ENCODE data around the gene IGFALS. TPM values are rescaled to one million over a fixed set of nuclear protein-coding genes. Genes with fewer than 3 reads are reported as not detected.

Gene IGFALS
- total RNA-seq, 2 experiments from 2014 or later: not detected

- no peaks in the 10 kb centered on the region for H3K27me3 Mint-ChIP-seq
Measured at GRCh38 chr16:1788095-1788707, 5.3 kb downstream of the IGFALS start.

DNA sequence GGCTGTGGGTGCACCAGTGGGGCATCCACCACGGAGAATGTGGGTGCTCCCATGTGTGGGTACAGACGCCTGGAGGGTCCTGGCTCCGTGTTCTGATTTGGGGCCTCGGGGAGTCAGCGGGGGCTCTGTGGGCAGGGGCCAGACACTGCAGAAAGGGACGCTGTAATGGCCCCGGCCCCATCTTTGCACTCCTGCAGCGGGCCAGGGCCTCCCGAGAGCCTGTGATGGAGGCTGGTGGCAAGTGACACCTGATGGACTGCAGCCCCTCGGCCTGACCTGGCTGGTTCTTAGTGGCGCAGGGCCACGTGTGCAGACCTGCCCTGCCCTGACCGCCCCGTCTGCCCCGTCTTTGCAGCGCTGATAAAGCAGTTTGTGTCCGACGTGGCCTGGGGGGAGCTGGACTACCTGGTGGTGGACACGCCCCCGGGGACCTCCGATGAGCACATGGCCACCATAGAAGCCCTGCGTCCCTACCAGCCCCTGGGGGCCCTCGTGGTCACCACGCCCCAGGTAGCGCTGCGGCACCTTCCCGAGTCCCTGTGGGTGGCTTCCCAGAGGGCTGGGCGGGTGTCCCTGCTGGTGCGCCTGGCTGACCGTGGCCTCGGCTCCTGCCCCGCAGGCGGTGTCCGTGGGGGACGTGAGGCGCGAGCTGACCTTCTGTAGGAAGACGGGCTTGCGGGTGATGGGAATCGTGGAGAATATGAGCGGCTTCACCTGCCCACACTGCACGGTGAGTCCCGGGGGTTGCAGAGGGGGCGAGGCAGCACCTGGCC lies 6.0 kb downstream of the IGFALS start:
- Mint-ChIP-seq H3K4me3 (no peak overlapping the region), H3K4me1 (peaks cover 7% of the 10 kb centered on the region), H3K27me3 (no peaks in the 10 kb centered on the region), H3K9me3 (no peaks in the 10 kb centered on the region), H3K27ac (no peak overlapping the region), H3K36me3 (peaks cover 10% of the 10 kb centered on the region)
- no peak for DNase-seq

More at GRCh38 chr16:1788095-1788707, 5.3 kb downstream of the IGFALS start:
- DNase-seq: no peak
- peaks cover 7% of the 10 kb centered on the region for H3K4me1 Mint-ChIP-seq
- H3K27ac Mint-ChIP-seq: no peak overlapping the region
- no peak overlapping the region for H3K4me3 Mint-ChIP-seq
- peaks cover 10% of the 10 kb centered on the region for H3K36me3 Mint-ChIP-seq
- H3K9me3 Mint-ChIP-seq: no peaks in the 10 kb centered on the region

DNA sequence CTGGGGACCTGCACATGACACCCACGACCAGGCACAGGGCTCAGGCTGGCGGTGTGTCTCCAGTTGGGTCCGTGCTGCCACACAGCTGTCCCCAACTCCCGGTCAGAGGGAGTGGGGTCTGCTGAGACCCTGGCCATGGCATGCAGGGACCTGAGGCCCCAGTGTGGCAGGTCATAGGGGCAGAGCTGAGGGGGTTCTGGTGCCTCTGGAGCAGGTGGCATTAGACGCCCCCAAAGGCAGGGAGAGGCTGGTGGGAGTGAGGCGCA lies 6.5 kb downstream of the IGFALS start:
- Mint-ChIP-seq H3K27me3 (no peaks in the 10 kb centered on the region), H3K4me3 (no peak overlapping the region), H3K9me3 (no peaks in the 10 kb centered on the region), H3K36me3 (peaks cover 10% of the 10 kb centered on the region), H3K27ac (no peak overlapping the region), H3K4me1 (peaks cover 7% of the 10 kb centered on the region)
- no peak for DNase-seq

- H3K4me3 Mint-ChIP-seq: peak overlapping the region; percentile 32
- H3K36me3 Mint-ChIP-seq: peaks cover 10% of the 10 kb centered on the region
- H3K4me1 Mint-ChIP-seq: peaks cover 10% of the 10 kb centered on the region
- no peaks in the 10 kb centered on the region for H3K9me3 Mint-ChIP-seq
- no peak for DNase-seq
- H3K27ac Mint-ChIP-seq: no peak overlapping the region
- no peaks in the 10 kb centered on the region for H3K27me3 Mint-ChIP-seq
Measured at GRCh38 chr16:1786242-1787055, 7.1 kb downstream of the IGFALS start.

GRCh38 chr16:1785846-1786170 lies 7.7 kb downstream of the IGFALS start:
- no peaks in the 10 kb centered on the region for H3K27me3 Mint-ChIP-seq
- peaks cover 10% of the 10 kb centered on the region for H3K36me3 Mint-ChIP-seq
- no peak overlapping the region for H3K27ac Mint-ChIP-seq
- no peak overlapping the region for H3K4me3 Mint-ChIP-seq
- no peak for DNase-seq
- H3K4me1 Mint-ChIP-seq: peaks cover 12% of the 10 kb centered on the region
- no peaks in the 10 kb centered on the region for H3K9me3 Mint-ChIP-seq

- no peak for DNase-seq
- Mint-ChIP-seq H3K27me3 (no peaks in the 10 kb centered on the region), H3K27ac (no peak overlapping the region), H3K4me1 (peaks cover 12% of the 10 kb centered on the region), H3K36me3 (peaks cover 10% of the 10 kb centered on the region), H3K9me3 (no peaks in the 10 kb centered on the region), H3K4me3 (no peak overlapping the region)
Measured at GRCh38 chr16:1784977-1785845, 8.3 kb downstream of the IGFALS start.

DNA sequence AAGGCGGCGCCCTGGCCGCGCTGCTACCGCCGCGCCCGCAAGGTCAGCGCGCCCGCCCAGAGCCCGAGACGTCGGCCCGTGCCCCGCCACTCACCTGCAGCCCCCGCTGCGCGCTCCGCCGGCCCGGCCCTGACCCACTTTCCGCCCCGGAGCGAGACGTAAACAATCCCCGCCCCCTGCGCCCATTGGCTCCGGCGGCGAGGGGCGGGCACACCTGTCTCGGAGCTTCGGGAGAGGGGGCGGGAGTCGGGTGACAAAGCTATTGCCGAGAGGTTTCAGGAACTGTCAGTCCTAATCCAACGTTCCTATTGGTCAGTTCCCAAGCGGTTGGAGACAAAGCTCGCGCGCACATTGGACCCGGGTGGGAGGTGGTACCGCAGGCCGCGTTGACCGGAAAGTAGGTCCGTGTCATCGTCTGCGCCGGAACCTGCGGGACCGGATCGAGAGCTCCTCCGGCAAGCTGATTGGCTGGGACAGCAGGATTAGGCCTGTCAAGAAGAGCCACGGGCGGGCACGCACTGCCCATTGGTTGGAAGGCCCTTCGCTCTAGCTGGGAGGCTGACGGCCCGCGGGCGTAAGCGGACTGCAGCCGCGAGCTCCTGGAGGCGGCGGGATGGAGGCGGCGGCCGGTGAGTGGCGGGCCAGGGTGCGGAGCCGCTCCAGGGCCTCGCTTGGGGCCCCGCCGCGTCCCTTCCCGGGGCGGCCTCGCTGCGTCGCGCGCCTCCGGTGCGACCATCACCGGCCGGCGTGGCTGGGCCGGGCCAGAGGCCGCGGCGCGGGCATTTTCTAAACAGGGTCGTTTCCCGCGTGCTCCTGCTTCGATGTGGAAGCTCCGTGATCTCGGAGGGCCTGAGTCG lies 10.9 kb downstream of the IGFALS start, which contains the start of the genes NUBP2 and SPSB3:
NUBP2 (plus strand) TSS at position 553 of the 857 bp plus-strand sequence; CDS start at position 614, 61 bp downstream.
SPSB3 (minus strand) TSS at position 164 of the 857 bp plus-strand sequence. CDS start 1,088 bp downstream, outside the sequence.
- H3K9me3 Mint-ChIP-seq: no peaks in the 10 kb centered on the region
- DNase-seq: peak; percentile 99
- no peaks in the 10 kb centered on the region for H3K27me3 Mint-ChIP-seq
- peak within 1 kb of the TSS; percentile 90 for H3K4me3 Mint-ChIP-seq
- peaks cover 12% of the 10 kb centered on the region for H3K4me1 Mint-ChIP-seq
- H3K27ac Mint-ChIP-seq: peak within 1 kb of the TSS; percentile 86
- H3K36me3 Mint-ChIP-seq: peaks cover 8% of the 10 kb centered on the region

GRCh38 chr16:1781758-1782407 lies 11.6 kb downstream of the IGFALS start:
- DNase-seq: peak; percentile 48
- no peaks in the 10 kb centered on the region for H3K27me3 Mint-ChIP-seq
- peak overlapping the region; percentile 82 for H3K4me3 Mint-ChIP-seq
- peak overlapping the region; percentile 70 for H3K27ac Mint-ChIP-seq
- H3K9me3 Mint-ChIP-seq: no peaks in the 10 kb centered on the region
- H3K4me1 Mint-ChIP-seq: peaks cover 12% of the 10 kb centered on the region
- peaks cover 8% of the 10 kb centered on the region for H3K36me3 Mint-ChIP-seq

DNA sequence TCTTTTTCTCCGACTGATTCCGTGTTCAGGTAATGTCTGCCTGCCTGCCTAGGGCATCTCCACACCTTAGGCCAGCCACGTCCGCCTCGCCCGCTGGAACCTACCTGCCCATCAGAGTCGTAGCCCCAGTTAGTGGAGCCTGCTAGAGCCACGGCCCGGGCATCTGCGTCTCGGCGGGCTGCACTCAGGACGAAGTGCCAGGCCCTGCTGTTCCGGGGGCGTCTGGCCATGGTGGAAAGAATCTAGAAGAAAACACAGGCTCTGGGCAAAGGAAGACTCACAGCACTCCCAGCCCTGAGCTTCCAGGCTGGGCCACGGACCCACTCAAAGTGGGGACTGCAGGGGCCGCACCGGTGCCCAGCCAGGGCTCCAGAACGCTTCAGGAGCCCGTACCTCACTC lies 12.3 kb downstream of the IGFALS start:
- H3K4me3 Mint-ChIP-seq: peak overlapping the region; percentile 82
- H3K36me3 Mint-ChIP-seq: peaks cover 8% of the 10 kb centered on the region
- DNase-seq: no peak
- no peaks in the 10 kb centered on the region for H3K9me3 Mint-ChIP-seq
- peaks cover 12% of the 10 kb centered on the region for H3K4me1 Mint-ChIP-seq
- H3K27ac Mint-ChIP-seq: peak overlapping the region; percentile 25
- no peaks in the 10 kb centered on the region for H3K27me3 Mint-ChIP-seq

GRCh38 chr16:1780677-1781072 lies 12.8 kb downstream of the IGFALS start:
- no peak for DNase-seq
- peaks cover 11% of the 10 kb centered on the region for H3K4me1 Mint-ChIP-seq
- no peaks in the 10 kb centered on the region for H3K27me3 Mint-ChIP-seq
- no peaks in the 10 kb centered on the region for H3K9me3 Mint-ChIP-seq
- H3K36me3 Mint-ChIP-seq: peaks cover 8% of the 10 kb centered on the region
- H3K27ac Mint-ChIP-seq: no peak overlapping the region
- peak overlapping the region; percentile 82 for H3K4me3 Mint-ChIP-seq

DNA sequence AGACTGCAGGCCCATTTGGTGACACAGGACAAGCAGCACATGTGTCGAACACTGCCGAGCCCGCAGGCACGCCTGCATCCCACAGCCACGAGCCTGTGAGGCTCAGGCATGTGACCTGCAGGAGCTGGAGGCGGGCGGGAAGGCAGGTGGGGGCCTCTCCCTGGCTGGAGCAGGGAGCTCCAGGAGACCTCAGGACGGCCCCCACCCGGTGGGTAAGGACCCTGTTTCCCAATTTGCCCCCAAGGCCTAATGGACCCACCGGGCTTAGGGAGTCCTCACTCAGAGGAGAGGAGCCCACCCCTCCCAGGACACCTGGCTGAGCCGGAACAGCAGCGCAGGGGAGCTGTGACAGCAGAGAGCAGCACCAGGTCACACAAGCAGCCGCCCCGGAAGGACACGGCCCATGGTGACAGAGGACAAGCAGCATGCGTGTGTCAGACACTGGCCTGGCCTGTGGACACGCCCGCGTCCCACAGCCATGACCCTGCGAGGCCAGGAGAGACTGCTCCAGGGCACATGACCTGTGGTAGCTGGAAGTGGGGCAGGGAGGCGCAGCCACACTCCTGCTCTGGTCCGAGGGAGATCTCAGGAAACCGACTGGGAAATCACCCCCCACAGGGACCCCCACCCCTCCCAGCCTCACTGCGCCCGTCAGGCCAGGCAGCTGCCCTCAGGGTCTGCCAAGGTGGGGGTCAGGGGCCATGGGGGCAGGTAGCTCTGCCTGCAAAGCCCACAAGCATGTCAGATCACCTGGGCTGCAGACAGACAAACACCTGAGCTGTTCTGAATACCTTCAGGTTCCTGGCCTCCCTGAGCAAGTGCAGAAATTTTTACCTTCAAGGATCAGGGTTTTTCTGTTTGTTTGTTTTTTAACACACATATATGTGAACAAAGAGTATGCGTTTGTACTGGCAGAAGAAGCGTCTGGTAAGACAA lies 13.5 kb downstream of the IGFALS start:
- H3K27ac Mint-ChIP-seq: peak overlapping the region; percentile 72
- no peaks in the 10 kb centered on the region for H3K9me3 Mint-ChIP-seq
- no peaks in the 10 kb centered on the region for H3K27me3 Mint-ChIP-seq
- DNase-seq: no peak
- H3K4me3 Mint-ChIP-seq: peak overlapping the region; percentile 14
- H3K4me1 Mint-ChIP-seq: peaks cover 8% of the 10 kb centered on the region
- peaks cover 8% of the 10 kb centered on the region for H3K36me3 Mint-ChIP-seq

- Mint-ChIP-seq H3K27me3 (no peaks in the 10 kb centered on the region), H3K4me1 (peaks cover 7% of the 10 kb centered on the region), H3K9me3 (no peaks in the 10 kb centered on the region), H3K27ac (no peak overlapping the region), H3K4me3 (no peak overlapping the region), H3K36me3 (peaks cover 8% of the 10 kb centered on the region)
- no peak for DNase-seq
Measured at GRCh38 chr16:1779234-1779701, 14.2 kb downstream of the IGFALS start.
